GM19468 (cell line): ENCODE results near the gene CD300H.

Experiments
- ATAC-seq: cut with Tn5 transposase; IDR thresholded peaks from one replicate; pipeline ENCODE4 v1.9.1; 2021; ENCODE audit warnings: mild to moderate bottlenecking, moderate library complexity, moderate number of reproducible peaks; ENCODE audit not compliant: unreplicated experiment; ENCODE audit errors: extremely low read depth

Gene CD300H

GRCh38 chr17:74555427-74555940 lies 11.8 kb downstream of the CD300H start:
- no peak for ATAC-seq

- no peak for ATAC-seq
Measured at GRCh38 chr17:74554909-74555308, 12.4 kb downstream of the CD300H start.

- no peak for ATAC-seq
Measured at GRCh38 chr17:74552037-74552436, 15.3 kb downstream of the CD300H start.

GRCh38 chr17:74550602-74551001 lies 16.7 kb downstream of the CD300H start:
- no peak for ATAC-seq

- ATAC-seq, result no peak
Measured at GRCh38 chr17:74549343-74549742, 18.0 kb downstream of the CD300H start.

GRCh38 chr17:74547736-74548135 lies 19.6 kb downstream of the CD300H start:
- ATAC-seq, result no peak

GRCh38 chr17:74547264-74547663 lies 20.0 kb downstream of the CD300H start:
- no peak for ATAC-seq

GRCh38 chr17:74546586-74546985 lies 20.7 kb downstream of the CD300H start:
- no peak for ATAC-seq

GRCh38 chr17:74545843-74546230 lies 21.5 kb downstream of the CD300H start, which contains the start of gene CD300C:
CD300C (minus strand) TSS chr17:74546115; CDS start chr17:74545782, 333 bp downstream.
- no peak for ATAC-seq

- no peak for ATAC-seq
Measured at GRCh38 chr17:74544991-74545842, 22.1 kb downstream of the CD300H start.

GRCh38 chr17:74543891-74544760 lies 23.2 kb downstream of the CD300H start:
- no peak for ATAC-seq

- no peak for ATAC-seq
Measured at GRCh38 chr17:74543406-74543805, 23.9 kb downstream of the CD300H start.

- no peak for ATAC-seq
Measured at GRCh38 chr17:74542727-74543383, 24.5 kb downstream of the CD300H start.

GRCh38 chr17:74542166-74542565 lies 25.1 kb downstream of the CD300H start:
- ATAC-seq, result no peak

GRCh38 chr17:74541176-74542111 lies 25.9 kb downstream of the CD300H start:
- ATAC-seq, result no peak

- no peak for ATAC-seq
Measured at GRCh38 chr17:74539281-74539820, 28.0 kb downstream of the CD300H start.

- no peak for ATAC-seq
Measured at GRCh38 chr17:74536890-74537289, 30.4 kb downstream of the CD300H start.

- no peak for ATAC-seq
Measured at GRCh38 chr17:74532115-74532514, 35.2 kb downstream of the CD300H start.

- ATAC-seq, result no peak
Measured at GRCh38 chr17:74531231-74531761, 36.0 kb downstream of the CD300H start, which contains the start of gene CD300LB. CD300LB (minus strand) TSS chr17:74531475; CDS start chr17:74531350, 125 bp downstream.
